Endodermal cell (in vitro differentiated cells): ENCODE results near the gene ZBTB7C. TPM values are rescaled to one million over a fixed set of nuclear protein-coding genes. Genes with fewer than 3 reads are reported as not detected.
A peak's percentile ranks its signal among the peaks of the same experiment; 100 is the strongest.

Source experiments
- DNase-seq: peaks from one replicate; pipeline ENCODE4 v3.0.0-alpha.2; 2017
- H3K27ac ChIP-seq: 2 replicates; pipeline ENCODE4 v1.5.1; 2013; ENCODE audit warnings: mild to moderate bottlenecking, low read depth, low read length, moderate library complexity
- H3K27me3 ChIP-seq: 2 replicates; pipeline ENCODE4 v1.6.1; 2013; ENCODE audit warnings: mild to moderate bottlenecking, low read length, moderate library complexity; ENCODE audit not compliant: insufficient read depth, control insufficient read depth, poor library complexity, severe bottlenecking
- H3K36me3 ChIP-seq: 2 replicates; pipeline ENCODE4 v1.7.0; 2013; ENCODE audit warnings: mild to moderate bottlenecking, low read length, moderate library complexity; ENCODE audit not compliant: control insufficient read depth, insufficient read depth
- H3K4me1 ChIP-seq: one replicate; pipeline ENCODE4 v1.7.0; 2013; ENCODE audit warnings: low read length; ENCODE audit not compliant: control insufficient read depth, insufficient read depth
- H3K4me3 ChIP-seq: 2 replicates; pipeline ENCODE4 v1.5.1; 2013; ENCODE audit warnings: mild to moderate bottlenecking, low read length, moderate library complexity
- H3K9ac ChIP-seq: 2 replicates; pipeline ENCODE4 v1.6.1; 2013; ENCODE audit warnings: mild to moderate bottlenecking, low read length, moderate library complexity; ENCODE audit not compliant: poor library complexity, severe bottlenecking; ENCODE audit errors: extremely low read depth
- H3K9me3 ChIP-seq: 2 replicates; pipeline ENCODE4 v1.6.1; 2013; ENCODE audit warnings: mild to moderate bottlenecking, low read length, moderate library complexity; ENCODE audit not compliant: control insufficient read depth
- H3K27ac Mint-ChIP-seq: 2 replicates; pipeline ENCODE4 v1.8.0; 2020; ENCODE audit warnings: mixed read lengths
- H3K27me3 Mint-ChIP-seq: 2 replicates; pipeline ENCODE4 v1.8.0; 2021; ENCODE audit warnings: mild to moderate bottlenecking, mixed read lengths; ENCODE audit not compliant: insufficient read depth
- H3K36me3 Mint-ChIP-seq: 2 replicates; pipeline ENCODE4 v1.8.0; 2020; ENCODE audit warnings: low read depth, mixed read lengths
- H3K4me1 Mint-ChIP-seq: 2 replicates; pipeline ENCODE4 v1.8.0; 2020; ENCODE audit warnings: mixed read lengths
- H3K4me3 Mint-ChIP-seq: 2 replicates; pipeline ENCODE4 v1.8.0; 2020; ENCODE audit warnings: mild to moderate bottlenecking, moderate library complexity, mixed read lengths
- H3K9me3 Mint-ChIP-seq: 2 replicates; pipeline ENCODE4 v1.8.0; 2020; ENCODE audit warnings: mild to moderate bottlenecking, mixed read lengths
- WGBS, 2 experiments: methylation state at CpG; one replicate each; pipeline versions ENCODE4 v1.1.5 to v1.1.7; 2013; ENCODE audit warnings: missing lambda C conversion rate in 2 of 2, mixed read lengths in 1 of 2; ENCODE audit not compliant: insufficient coverage in 1 of 2, insufficient read length in 1 of 2; 5-methylcytosine and 5-hydroxymethylcytosine counted together
- total RNA-seq, 2 donors: library from RNA; stranded (reverse); fragmentation: NEBNext Ultra II Directional in 1 of 2; extraction: Animal tissue kit (Norgen Biotek cat#: 25700) in 1 of 2; gene quantifications; 2 replicates in 1 of 2; 3 replicates in 1 of 2; pipeline ENCODE4 v1.2.1, GENCODE V29; 2021
- TF ChIP-seq, protein P1 (sequence below): fragments of 200-600 bp; sonication (generic); conservative IDR thresholded peaks from 2 replicates; pipeline ENCODE4 v1.5.0; 2021; ENCODE audit warnings: antibody characterized with exemption, mild to moderate bottlenecking

Gene ZBTB7C
- total RNA-seq, 2 donors from 2014 or later, result 0.31 to 0.62 TPM

- Mint-ChIP-seq H3K27ac (no peak overlapping the region), H3K36me3 (no peaks in the 10 kb centered on the region), H3K9me3 (no peaks in the 10 kb centered on the region), H3K4me3 (no peak overlapping the region), H3K27me3 (peaks cover 5% of the 10 kb centered on the region), H3K4me1 (peaks cover 2% of the 10 kb centered on the region)
- Histone ChIP-seq H3K27me3 (no peaks in the 10 kb centered on the region), H3K9me3 (no peaks in the 10 kb centered on the region), H3K9ac (no peak overlapping the region), H3K4me1 (no peaks in the 10 kb centered on the region), H3K27ac (no peak overlapping the region), H3K4me3 (no peak overlapping the region), H3K36me3 (no peaks in the 10 kb centered on the region)
- TF ChIP-seq, protein P1, sequence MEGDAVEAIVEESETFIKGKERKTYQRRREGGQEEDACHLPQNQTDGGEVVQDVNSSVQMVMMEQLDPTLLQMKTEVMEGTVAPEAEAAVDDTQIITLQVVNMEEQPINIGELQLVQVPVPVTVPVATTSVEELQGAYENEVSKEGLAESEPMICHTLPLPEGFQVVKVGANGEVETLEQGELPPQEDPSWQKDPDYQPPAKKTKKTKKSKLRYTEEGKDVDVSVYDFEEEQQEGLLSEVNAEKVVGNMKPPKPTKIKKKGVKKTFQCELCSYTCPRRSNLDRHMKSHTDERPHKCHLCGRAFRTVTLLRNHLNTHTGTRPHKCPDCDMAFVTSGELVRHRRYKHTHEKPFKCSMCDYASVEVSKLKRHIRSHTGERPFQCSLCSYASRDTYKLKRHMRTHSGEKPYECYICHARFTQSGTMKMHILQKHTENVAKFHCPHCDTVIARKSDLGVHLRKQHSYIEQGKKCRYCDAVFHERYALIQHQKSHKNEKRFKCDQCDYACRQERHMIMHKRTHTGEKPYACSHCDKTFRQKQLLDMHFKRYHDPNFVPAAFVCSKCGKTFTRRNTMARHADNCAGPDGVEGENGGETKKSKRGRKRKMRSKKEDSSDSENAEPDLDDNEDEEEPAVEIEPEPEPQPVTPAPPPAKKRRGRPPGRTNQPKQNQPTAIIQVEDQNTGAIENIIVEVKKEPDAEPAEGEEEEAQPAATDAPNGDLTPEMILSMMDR, result no peak
- WGBS, 2 experiments, result 40 to 44% methylated on average over 3 to 6 of the region's 6 CpGs
- peak; percentile 76 for DNase-seq
These were observed 32.8 kb downstream of the ZBTB7C start for GRCh38 chr18:48376406-48376805.

GRCh38 chr18:48375150-48375800, 33.9 kb downstream of the ZBTB7C start:
- no peak overlapping the region for H3K4me3 ChIP-seq
- no peaks in the 10 kb centered on the region for H3K4me1 ChIP-seq
- WGBS, 2 experiments, result 0 to 79% methylated on average over 1 to 7 of the region's 7 CpGs
- H3K9me3 Mint-ChIP-seq, result no peaks in the 10 kb centered on the region
- no peaks in the 10 kb centered on the region for H3K27me3 ChIP-seq
- H3K27me3 Mint-ChIP-seq, result peaks cover 5% of the 10 kb centered on the region
- TF ChIP-seq, protein P1, result no peak
- H3K9ac ChIP-seq, result no peak overlapping the region
- H3K36me3 Mint-ChIP-seq, result no peaks in the 10 kb centered on the region
- no peak overlapping the region for H3K4me3 Mint-ChIP-seq
- H3K36me3 ChIP-seq, result no peaks in the 10 kb centered on the region
- H3K4me1 Mint-ChIP-seq, result peaks cover 2% of the 10 kb centered on the region
- no peaks in the 10 kb centered on the region for H3K9me3 ChIP-seq
- no peak overlapping the region for H3K27ac Mint-ChIP-seq
- no peak for DNase-seq
- no peak overlapping the region for H3K27ac ChIP-seq

DNA sequence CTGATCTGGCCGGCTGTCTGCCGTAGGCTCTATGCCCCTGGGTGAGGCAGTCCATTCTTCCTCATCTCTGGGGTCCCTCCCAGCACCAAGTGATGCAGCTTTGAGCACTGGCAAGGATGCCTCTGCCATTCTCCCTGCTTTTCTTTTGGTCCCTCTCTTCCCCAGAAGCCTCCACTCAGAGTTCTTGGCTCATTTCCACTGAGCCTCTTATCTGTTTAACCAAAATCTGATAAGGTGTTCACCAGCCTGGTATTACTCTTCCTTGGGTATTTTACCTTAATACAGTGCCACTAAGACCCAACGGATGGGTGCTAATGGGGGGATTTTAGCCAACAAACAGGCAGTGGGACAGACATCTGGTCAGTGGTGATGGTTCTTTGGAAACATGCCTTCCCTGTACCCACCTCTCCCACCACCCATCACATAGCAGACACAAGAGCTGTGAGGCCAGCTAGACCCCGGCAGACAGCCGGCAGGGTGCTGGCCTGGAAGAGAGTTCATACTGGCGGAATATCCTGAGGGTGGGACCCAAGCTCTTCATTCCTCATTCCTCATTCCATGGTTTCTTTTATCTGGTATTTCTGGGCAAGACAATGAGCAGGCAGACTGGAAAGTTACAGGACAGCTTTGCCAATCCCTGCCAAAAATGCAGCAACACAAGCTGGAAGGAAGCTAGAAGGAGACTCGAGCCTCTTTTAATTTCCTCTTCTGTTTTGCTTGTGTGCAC, 34.6 kb downstream of the ZBTB7C start:
- peaks cover 5% of the 10 kb centered on the region for H3K27me3 Mint-ChIP-seq

More for the DNA sequence above, 34.6 kb downstream of the ZBTB7C start:
- Histone ChIP-seq H3K4me1 (no peaks in the 10 kb centered on the region), H3K36me3 (no peaks in the 10 kb centered on the region), H3K4me3 (no peak overlapping the region), H3K27me3 (no peaks in the 10 kb centered on the region), H3K9ac (no peak overlapping the region), H3K27ac (no peak overlapping the region), H3K9me3 (no peaks in the 10 kb centered on the region)
- H3K4me1 Mint-ChIP-seq, result peaks cover 2% of the 10 kb centered on the region
- no peak overlapping the region for H3K4me3 Mint-ChIP-seq
- TF ChIP-seq, protein P1, result no peak
- H3K9me3 Mint-ChIP-seq, result peaks cover 1% of the 10 kb centered on the region
- no peak overlapping the region for H3K27ac Mint-ChIP-seq
- no peaks in the 10 kb centered on the region for H3K36me3 Mint-ChIP-seq
- DNase-seq, result no peak
- WGBS, 2 experiments, result 73 to 84% methylated on average over 3 to 7 of the region's 7 CpGs
